WI38 (cell line): Measurements from ENCODE around the gene SHC3.
A peak's percentile ranks its signal among the peaks of the same experiment; 100 is the strongest.

Experiments used
- H3K4me3 ChIP-seq: 2 replicates; pipeline ENCODE4 v1.5.1; 2011; ENCODE audit warnings: low read depth, mild to moderate bottlenecking, control low read depth, low read length
- CTCF ChIP-seq: IDR thresholded peaks from 2 replicates; pipeline ENCODE4 v1.5.1; 2012; ENCODE audit warnings: low read depth, mild to moderate bottlenecking, control low read depth, low read length

SHC3 gene

GRCh38 chr9:88993871-88994460, 184.7 kb downstream of the SHC3 start:
- H3K4me3 ChIP-seq = peak overlapping the region; percentile 4; the same call in 1 of the 2 replicates
- no peak for TF ChIP-seq CTCF

- no peak for TF ChIP-seq CTCF
- no peak overlapping the region for H3K4me3 ChIP-seq
Measured at GRCh38 chr9:88993327-88993726, 185.3 kb downstream of the SHC3 start.

- no peak for TF ChIP-seq CTCF
- peak overlapping the region; percentile 63 for H3K4me3 ChIP-seq
Measured at GRCh38 chr9:88992556-88992955, 186.1 kb downstream of the SHC3 start.

GRCh38 chr9:88991066-88992034, 187.3 kb downstream of the SHC3 start, which contains the start of gene S1PR3:
S1PR3 (plus strand) TSS chr9:88991468; CDS start chr9:89001201, 9,733 bp downstream.
- H3K4me3 ChIP-seq = peak within 1 kb of the TSS; percentile 63
- TF ChIP-seq CTCF = 0 out of 2 replicates have a peak, but pooled peaks have one; percentile 10

GRCh38 chr9:88990729-88991065, 187.9 kb downstream of the SHC3 start:
- no peak for TF ChIP-seq CTCF
- H3K4me3 ChIP-seq = peak overlapping the region; percentile 63

- H3K4me3 ChIP-seq = no peak overlapping the region
- no peak for TF ChIP-seq CTCF
Measured at GRCh38 chr9:88990041-88990728, 188.4 kb downstream of the SHC3 start.
